H9 (cell line): ENCODE measurements around the gene C1orf105. TPM values are rescaled to one million over a fixed set of nuclear protein-coding genes. Genes with fewer than 3 reads are reported as not detected.

ENCODE experiments used
- DNase-seq: peaks from one replicate; pipeline ENCODE4 v3.0.0-alpha.2; 2017
- H2AFZ ChIP-seq: one replicate; pipeline ENCODE4 v1.6.1; 2013; ENCODE audit warnings: mild to moderate bottlenecking, low read length, control low read depth, moderate library complexity
- H2AK5ac ChIP-seq: 2 replicates; pipeline ENCODE4 v1.6.1; 2013; ENCODE audit warnings: low read length, control low read depth, mixed read lengths; ENCODE audit not compliant: insufficient read length
- H2BK120ac ChIP-seq: one replicate; pipeline ENCODE4 v1.6.1; 2013; ENCODE audit warnings: low read depth, mild to moderate bottlenecking, low read length, control low read depth, inconsistent platforms; ENCODE audit not compliant: poor library complexity, severe bottlenecking
- H2BK12ac ChIP-seq: 2 replicates; pipeline ENCODE4 v1.6.1; 2013; ENCODE audit warnings: low read length, control low read depth, mixed read lengths, low read depth; ENCODE audit not compliant: insufficient read length
- H2BK15ac ChIP-seq: 2 replicates; pipeline ENCODE4 v1.6.1; 2013; ENCODE audit warnings: low read depth, low read length, control low read depth
- H2BK20ac ChIP-seq: one replicate; pipeline ENCODE4 v1.6.1; 2013; ENCODE audit warnings: low read depth, mild to moderate bottlenecking, low read length, control low read depth, inconsistent platforms; ENCODE audit not compliant: poor library complexity, severe bottlenecking
- H2BK5ac ChIP-seq: 2 replicates; pipeline ENCODE4 v1.6.1; 2013; ENCODE audit warnings: low read length, control low read depth, mixed read lengths; ENCODE audit not compliant: insufficient read length
- H3K14ac ChIP-seq: 2 replicates; pipeline ENCODE4 v1.6.1; 2013; ENCODE audit warnings: low read length, control low read depth; ENCODE audit not compliant: insufficient read depth
- H3K18ac ChIP-seq: 2 replicates; pipeline ENCODE4 v1.6.1; 2013; ENCODE audit warnings: low read depth, mild to moderate bottlenecking, mixed read lengths, low read length, control low read depth; ENCODE audit not compliant: insufficient read length
- H3K23ac ChIP-seq: 2 replicates; pipeline ENCODE4 v1.6.1; 2013; ENCODE audit warnings: low read length, control low read depth, mixed read lengths, low read depth; ENCODE audit not compliant: insufficient read length
- H3K23me2 ChIP-seq: 2 replicates; pipeline ENCODE4 v1.6.1; 2013; ENCODE audit warnings: low read depth, mild to moderate bottlenecking, mixed read lengths, low read length, control low read depth; ENCODE audit not compliant: insufficient read length, poor library complexity, severe bottlenecking
- H3K27ac ChIP-seq: 2 replicates; pipeline ENCODE4 v1.5.1; 2013; ENCODE audit warnings: low read length, control low read depth, mixed read lengths, low read depth; ENCODE audit not compliant: insufficient read length
- H3K27me3 ChIP-seq: 2 replicates; pipeline ENCODE4 v1.6.1; 2013; ENCODE audit warnings: low read length, control low read depth, inconsistent platforms; ENCODE audit not compliant: insufficient read depth
- H3K4ac ChIP-seq: 2 replicates; pipeline ENCODE4 v1.6.1; 2013; ENCODE audit warnings: low read depth, mild to moderate bottlenecking, control low read depth, inconsistent platforms, low read length, moderate library complexity
- H3K4me1 ChIP-seq: 2 replicates; pipeline ENCODE4 v1.6.1; 2013; ENCODE audit warnings: low read length, control low read depth, inconsistent platforms; ENCODE audit not compliant: insufficient read depth
- H3K4me2 ChIP-seq: 2 replicates; pipeline ENCODE4 v1.6.1; 2013; ENCODE audit warnings: low read length, control low read depth, mixed read lengths; ENCODE audit not compliant: insufficient read length, insufficient read depth
- H3K56ac ChIP-seq: 2 replicates; pipeline ENCODE4 v1.6.1; 2013; ENCODE audit warnings: low read depth, mild to moderate bottlenecking, mixed read lengths, low read length, control low read depth; ENCODE audit not compliant: insufficient read length
- H3K79me1 ChIP-seq: 2 replicates; pipeline ENCODE4 v1.6.1; 2013; ENCODE audit warnings: low read depth, mild to moderate bottlenecking, moderate library complexity, low read length, control low read depth, inconsistent platforms; ENCODE audit not compliant: insufficient read depth, poor library complexity, severe bottlenecking
- H3K79me2 ChIP-seq: 2 replicates; pipeline ENCODE4 v1.6.1; 2013; ENCODE audit warnings: low read length, control low read depth, inconsistent platforms; ENCODE audit not compliant: insufficient read depth
- H3K9ac ChIP-seq: 2 replicates; pipeline ENCODE4 v1.6.1; 2013; ENCODE audit warnings: low read length, control low read depth, mixed read lengths; ENCODE audit not compliant: insufficient read length; ENCODE audit errors: extremely low read depth
- H3K9me3 ChIP-seq: one replicate; pipeline ENCODE4 v1.6.1; 2013; ENCODE audit warnings: low read depth, low read length, inconsistent platforms; ENCODE audit not compliant: control insufficient read depth
- H3T11ph ChIP-seq: one replicate; pipeline ENCODE4 v1.6.1; 2013; ENCODE audit warnings: mild to moderate bottlenecking, low read length, control low read depth, inconsistent platforms
- H4K20me1 ChIP-seq: one replicate; pipeline ENCODE4 v1.6.1; 2013; ENCODE audit not compliant: control insufficient read depth, insufficient read length, insufficient read depth
- H4K5ac ChIP-seq: 2 replicates; pipeline ENCODE4 v1.6.1; 2013; ENCODE audit warnings: low read depth, mild to moderate bottlenecking, mixed read lengths, low read length, control low read depth; ENCODE audit not compliant: insufficient read length
- H4K8ac ChIP-seq: replicated peaks from 2 replicates; pipeline ENCODE4 v1.6.1; 2013; ENCODE audit warnings: low read length, control low read depth, mixed read lengths, low read depth; ENCODE audit not compliant: insufficient read length
- H4K91ac ChIP-seq: 2 replicates; pipeline ENCODE4 v1.6.1; 2013; ENCODE audit warnings: low read depth, mild to moderate bottlenecking, moderate library complexity, mixed read lengths, low read length, control low read depth; ENCODE audit not compliant: insufficient read length
- H3K27ac Mint-ChIP-seq, 3 experiments: 2 replicates in 2 of 3; 3 replicates in 1 of 3; pipeline ENCODE4 v1.8.0; 2020 to 2021; ENCODE audit warnings: mixed read lengths in 3 of 3, mild to moderate bottlenecking in 1 of 3, moderate library complexity in 1 of 3
- H3K27me3 Mint-ChIP-seq: 2 replicates; pipeline ENCODE4 v1.8.0; 2021; ENCODE audit warnings: low read depth, mild to moderate bottlenecking, moderate library complexity, mixed read lengths
- H3K36me3 Mint-ChIP-seq, 3 experiments: 2 replicates in 2 of 3; 3 replicates in 1 of 3; pipeline ENCODE4 v1.8.0; 2020 to 2021; ENCODE audit warnings: low read depth in 3 of 3, mixed read lengths in 3 of 3; ENCODE audit not compliant: insufficient read depth in 1 of 3
- H3K4me1 Mint-ChIP-seq, 2 experiments: 2 replicates each; pipeline ENCODE4 v1.8.0; 2020; ENCODE audit warnings: mixed read lengths in 2 of 2
- H3K4me3 Mint-ChIP-seq, 2 experiments: 2 replicates in 1 of 2; 3 replicates in 1 of 2; pipeline ENCODE4 v1.8.0; 2020 to 2021; ENCODE audit warnings: mild to moderate bottlenecking in 2 of 2, mixed read lengths in 2 of 2, moderate library complexity in 1 of 2
- H3K9me3 Mint-ChIP-seq, 2 experiments: 2 replicates in 1 of 2; 3 replicates in 1 of 2; pipeline ENCODE4 v1.8.0; 2020; ENCODE audit warnings: mild to moderate bottlenecking in 2 of 2, mixed read lengths in 2 of 2, moderate library complexity in 1 of 2
- CTCF ChIP-seq: fragments of 200-600 bp; sonication (generic); conservative IDR thresholded peaks from 3 replicates; pipeline ENCODE4 v1.8.0; 2021; ENCODE audit warnings: antibody characterized with exemption, mild to moderate bottlenecking
- WGBS: extraction: QIAGEN DNeasy Blood & Tissue Kit; methylation state at CpG from one replicate; pipeline ENCODE4 v1.1.7; 2013; ENCODE audit warnings: missing lambda C conversion rate, low lambda C conversion rate, mixed read lengths; ENCODE audit not compliant: insufficient read length; ENCODE audit errors: extremely low coverage; 5-methylcytosine and 5-hydroxymethylcytosine counted together
- total RNA-seq: library from RNA; stranded (reverse); gene quantifications from 2 replicates; pipeline ENCODE4 v1.2.1, GENCODE V29; 2021

The C1orf105 gene
- total RNA-seq, 1 experiment from 2014 or later = not detected

GRCh38 chr1:172473302-172473701 lies 52.8 kb downstream of the C1orf105 start:
- WGBS = no CpG with 5 or more reads among the region's 3 CpGs
- no peaks in the 10 kb centered on the region for H3K4me1 Mint-ChIP-seq

More at GRCh38 chr1:172473302-172473701, 52.8 kb downstream of the C1orf105 start:
- Histone ChIP-seq H3K79me1 (no peaks in the 10 kb centered on the region), H3K23me2 (no peaks in the 10 kb centered on the region), H3K14ac (no peak overlapping the region), H3K9ac (no peak overlapping the region), H3K79me2 (no peaks in the 10 kb centered on the region), H3K4me1 (no peaks in the 10 kb centered on the region; the same call in 1 of the 2 replicates), H3K27me3 (no peaks in the 10 kb centered on the region), H2BK12ac (no peak overlapping the region), H4K8ac (no peak overlapping the region), H3T11ph (no peak overlapping the region), H3K27ac (no peak overlapping the region), H2BK15ac (no peak overlapping the region), H3K18ac (no peak overlapping the region), H3K4ac (no peak overlapping the region), H2AFZ (no peak overlapping the region), H3K23ac (no peak overlapping the region), H3K9me3 (no peaks in the 10 kb centered on the region), H2AK5ac (no peak overlapping the region), H3K56ac (no peak overlapping the region), H3K4me2 (no peak overlapping the region), H2BK120ac (no peak overlapping the region), H4K5ac (no peak overlapping the region), H4K91ac (no peak overlapping the region), H2BK20ac (no peak overlapping the region), H2BK5ac (no peak overlapping the region), H4K20me1 (no peaks in the 10 kb centered on the region)
- no peak overlapping the region for H3K4me3 Mint-ChIP-seq
- H3K9me3 Mint-ChIP-seq = no peaks in the 10 kb centered on the region
- no peak for DNase-seq
- H3K27ac Mint-ChIP-seq = no peak overlapping the region
- no peaks in the 10 kb centered on the region for H3K27me3 Mint-ChIP-seq
- no peak for TF ChIP-seq CTCF
- no peaks in the 10 kb centered on the region for H3K36me3 Mint-ChIP-seq
